Ecto neural progenitor cell (in vitro differentiated cells): Measurements from ENCODE around the gene TMEM176A.
A peak's percentile ranks its signal among the peaks of the same experiment; 100 is the strongest.
"Not testable (repeated sequence)": the region's sequence is repeated elsewhere in the genome, so short reads cannot be mapped to it uniquely, and the experiment has no call there.

Experiments
- DNase-seq: peaks from one replicate; pipeline ENCODE4 v3.0.0-alpha.2; 2018; ENCODE audit warnings: low spot score

TMEM176A gene, protein sequence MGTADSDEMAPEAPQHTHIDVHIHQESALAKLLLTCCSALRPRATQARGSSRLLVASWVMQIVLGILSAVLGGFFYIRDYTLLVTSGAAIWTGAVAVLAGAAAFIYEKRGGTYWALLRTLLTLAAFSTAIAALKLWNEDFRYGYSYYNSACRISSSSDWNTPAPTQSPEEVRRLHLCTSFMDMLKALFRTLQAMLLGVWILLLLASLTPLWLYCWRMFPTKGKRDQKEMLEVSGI

DNA sequence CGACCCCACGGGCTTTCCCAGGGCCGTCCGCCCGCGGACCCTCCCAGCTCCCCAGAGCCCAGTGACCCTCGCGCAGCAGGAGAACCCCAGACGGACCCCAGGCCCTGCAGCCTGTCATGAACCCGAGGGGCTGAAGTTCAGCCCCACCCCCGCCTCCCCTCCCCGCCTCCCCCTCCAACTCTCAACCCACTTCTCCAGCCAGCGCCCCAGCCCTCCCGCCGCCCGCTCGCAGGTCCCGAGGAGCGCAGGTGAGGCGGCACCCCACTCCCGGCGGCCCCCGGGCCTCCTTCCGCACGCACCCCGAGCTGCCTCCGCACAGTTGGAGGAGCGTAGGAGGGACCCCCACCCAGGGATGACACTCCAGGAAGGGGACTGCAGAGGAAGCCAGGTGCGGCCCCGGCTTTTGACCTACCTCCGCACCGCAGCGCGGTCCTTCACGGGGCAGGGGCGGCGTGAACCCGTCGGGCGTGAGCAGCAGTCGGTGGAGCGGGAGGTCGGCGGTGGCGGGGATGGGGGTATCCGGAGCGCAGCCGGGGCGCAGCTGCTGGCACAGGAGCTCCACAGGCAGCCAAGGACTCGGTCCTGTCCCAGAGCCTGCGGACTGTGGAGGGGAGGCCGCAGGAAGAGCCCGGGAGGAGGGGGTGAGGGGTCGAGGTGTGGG is at the start of gene TMEM176A:
Gene TMEM176A, plus strand, starts transcription at position 189 of the 661 bp plus-strand sequence. CDS start 782 bp downstream, outside the sequence.
- DNase-seq = no peak

DNA sequence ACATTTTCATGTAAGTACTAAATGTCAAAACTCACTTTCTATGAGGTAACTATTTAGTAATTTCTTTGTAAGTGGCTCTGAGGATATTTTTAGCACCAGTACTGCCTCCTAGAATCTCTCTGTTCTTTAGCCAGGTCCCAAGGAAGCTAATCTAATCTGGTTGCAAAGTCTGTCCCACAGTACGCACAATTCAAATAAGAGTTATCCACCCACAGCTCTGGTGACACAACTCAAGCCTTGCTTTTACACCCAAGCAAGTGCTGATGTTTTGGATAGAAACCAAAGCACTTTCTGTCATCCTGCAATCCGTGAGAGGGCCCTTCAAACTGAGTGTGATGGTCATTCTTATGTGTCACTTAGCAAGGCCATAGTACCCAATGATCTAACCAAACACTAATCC is 48.9 kb upstream of the TMEM176A start:
- no peak for DNase-seq

DNA sequence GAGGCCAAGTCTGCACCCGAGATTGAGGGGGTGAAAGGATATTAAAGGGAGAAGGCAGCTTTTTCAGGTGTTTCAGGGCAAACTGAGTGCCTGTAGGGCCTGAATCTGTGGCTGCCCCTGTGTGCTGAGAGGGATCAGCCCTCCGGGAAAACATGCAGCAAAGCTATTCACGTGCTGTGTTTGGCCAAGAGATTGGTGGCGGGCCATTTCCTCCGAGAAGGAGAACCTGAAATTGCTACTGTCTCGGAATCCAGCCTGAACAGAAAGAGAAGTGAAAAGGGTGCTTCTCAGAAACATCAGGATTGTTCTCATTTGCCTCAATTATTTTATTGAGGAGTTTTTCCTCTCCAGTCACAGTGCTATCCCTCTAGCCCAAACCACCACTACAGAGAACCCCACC is 47.3 kb upstream of the TMEM176A start:
- DNase-seq = no peak

DNA sequence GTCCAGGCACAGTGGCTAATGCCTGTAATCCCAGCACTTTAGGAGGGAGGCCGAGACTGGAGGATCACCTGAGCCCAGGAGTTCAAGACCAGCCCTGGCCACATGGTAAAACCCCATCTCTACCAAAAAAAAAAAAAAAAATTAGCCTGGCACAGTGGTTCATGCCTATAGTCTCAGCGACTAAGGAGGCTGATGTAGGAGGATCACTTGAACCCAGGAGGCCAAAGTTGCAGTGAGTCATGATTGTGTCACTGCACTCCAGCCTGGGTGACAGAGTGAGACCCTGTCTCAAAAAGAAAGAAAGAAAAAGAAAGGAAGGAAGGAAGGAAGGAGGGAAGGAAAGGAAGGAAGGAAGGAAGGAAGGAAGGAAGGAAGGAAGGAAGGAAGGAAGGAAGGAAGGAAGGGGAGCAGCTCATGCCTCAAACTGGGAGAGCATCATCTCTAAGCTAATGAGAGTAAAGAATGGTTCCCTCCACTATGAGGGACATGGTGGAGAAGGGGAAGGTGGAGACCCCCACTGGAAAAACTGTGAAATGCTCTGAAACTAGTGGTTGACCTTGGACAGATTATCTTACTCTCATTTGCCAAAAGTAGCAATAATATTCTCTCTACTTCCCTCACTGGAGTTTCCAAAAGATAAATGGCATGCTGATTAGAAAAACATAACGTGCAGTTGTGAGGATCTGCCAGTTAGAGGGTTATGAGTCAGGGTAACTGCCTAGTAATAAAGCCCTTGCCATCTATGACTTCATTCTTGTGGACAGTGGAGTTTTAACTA is 46.6 kb upstream of the TMEM176A start:
- DNase-seq = no peak

DNA sequence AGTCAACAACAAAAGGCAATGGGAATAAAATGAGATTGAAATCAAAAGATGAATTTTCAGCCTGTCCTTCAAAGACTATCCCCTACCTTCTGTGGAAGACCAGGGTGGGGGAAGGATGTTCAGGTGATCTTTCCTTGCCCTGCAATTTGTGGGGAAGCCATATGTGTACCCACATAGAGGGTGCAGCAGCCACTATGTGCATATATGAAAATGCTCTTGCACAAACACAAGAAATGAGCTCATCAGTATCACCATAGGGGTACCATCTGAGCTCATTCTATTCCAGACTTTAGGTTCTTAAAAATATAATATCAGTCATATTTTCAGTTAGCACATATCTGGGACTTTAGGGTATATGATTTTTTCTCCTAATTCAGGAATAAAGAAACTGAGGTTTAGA is 45.6 kb upstream of the TMEM176A start:
- DNase-seq = no peak

DNA sequence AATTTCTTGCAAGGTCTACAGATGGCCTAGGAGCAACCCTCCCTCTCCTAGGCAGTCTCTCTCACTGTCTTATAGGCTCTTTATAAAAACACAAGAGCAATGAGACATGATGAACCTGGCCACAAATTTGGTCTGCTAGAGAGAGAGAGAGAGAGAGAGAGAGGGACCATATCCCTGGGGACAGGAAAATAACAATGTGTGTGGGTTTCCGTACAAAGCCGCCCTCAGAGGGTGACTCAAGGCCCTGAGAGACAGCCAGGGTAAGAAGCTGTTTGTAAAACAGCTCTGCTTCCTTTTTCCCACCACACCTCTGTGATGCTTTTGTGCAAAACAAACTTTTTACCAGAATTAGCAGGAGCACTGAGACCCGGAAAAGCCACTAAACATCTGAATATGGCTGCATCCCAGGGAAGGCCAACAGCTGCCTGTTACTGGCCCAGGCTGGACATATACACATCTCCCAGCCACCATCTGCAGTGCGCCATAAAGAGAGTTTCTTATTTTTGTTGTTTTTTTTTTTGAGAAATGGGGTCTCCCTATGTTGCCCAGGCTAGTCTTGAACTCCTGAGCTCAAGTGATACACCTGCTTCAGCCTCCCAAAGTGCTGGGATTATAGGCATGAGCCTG is 45.0 kb upstream of the TMEM176A start:
- DNase-seq = no peak

DNA sequence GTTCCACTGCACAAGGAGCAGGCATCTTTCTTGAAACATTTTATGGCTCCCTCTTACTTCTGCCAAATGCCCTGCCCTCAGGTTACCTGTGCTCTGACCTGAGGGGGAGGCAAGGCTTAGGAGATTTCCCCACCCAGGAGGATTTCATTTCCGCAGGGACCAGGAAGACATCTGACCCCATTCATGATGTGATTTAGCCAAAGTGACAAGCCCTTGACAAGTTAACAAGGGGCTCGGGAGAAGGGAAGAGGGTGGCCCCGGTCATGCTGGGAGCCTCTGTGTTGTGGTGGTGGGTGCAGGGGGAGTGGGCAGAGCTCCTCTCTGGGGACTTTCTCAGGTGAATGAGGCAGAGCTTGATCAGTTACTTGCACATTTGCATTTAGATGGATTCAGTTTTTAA is 44.4 kb upstream of the TMEM176A start:
- DNase-seq = no peak

DNA sequence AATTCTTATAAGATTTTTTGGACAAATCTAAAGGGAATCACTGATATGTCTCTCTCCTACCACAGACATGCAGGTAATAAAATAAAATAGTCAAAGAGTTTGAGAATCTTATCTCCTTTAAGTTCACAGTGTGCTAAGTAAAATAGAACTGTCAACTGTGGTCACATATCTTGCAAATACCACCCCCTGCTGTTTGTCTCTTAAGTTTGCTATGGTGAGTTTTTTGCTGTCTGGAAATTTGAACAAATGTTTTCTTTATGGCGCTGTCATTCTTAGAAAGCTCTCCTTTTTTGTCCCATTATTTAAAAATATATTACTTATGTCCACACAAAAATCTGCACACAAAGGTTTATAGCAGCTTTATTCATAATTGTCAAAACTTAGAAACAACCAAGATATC is 43.7 kb upstream of the TMEM176A start:
- no peak for DNase-seq

DNA sequence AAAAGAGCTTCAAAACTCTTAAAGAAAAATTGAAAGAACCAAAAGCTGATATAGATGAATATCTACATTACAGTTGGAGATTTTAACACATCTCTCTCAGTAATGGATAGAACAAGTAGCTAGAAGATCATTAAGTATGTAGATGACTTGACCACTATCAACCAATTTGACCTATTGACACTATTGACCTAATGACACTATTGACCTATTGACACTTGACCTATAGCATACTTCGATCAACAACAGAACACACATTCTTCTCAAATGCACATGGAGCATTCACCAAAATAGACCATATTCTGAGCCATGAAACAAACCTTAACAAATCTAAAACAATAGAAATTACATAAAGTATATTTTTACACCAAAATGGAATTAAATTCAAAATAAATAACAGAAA is 41.1 kb upstream of the TMEM176A start:
- no peak for DNase-seq

DNA sequence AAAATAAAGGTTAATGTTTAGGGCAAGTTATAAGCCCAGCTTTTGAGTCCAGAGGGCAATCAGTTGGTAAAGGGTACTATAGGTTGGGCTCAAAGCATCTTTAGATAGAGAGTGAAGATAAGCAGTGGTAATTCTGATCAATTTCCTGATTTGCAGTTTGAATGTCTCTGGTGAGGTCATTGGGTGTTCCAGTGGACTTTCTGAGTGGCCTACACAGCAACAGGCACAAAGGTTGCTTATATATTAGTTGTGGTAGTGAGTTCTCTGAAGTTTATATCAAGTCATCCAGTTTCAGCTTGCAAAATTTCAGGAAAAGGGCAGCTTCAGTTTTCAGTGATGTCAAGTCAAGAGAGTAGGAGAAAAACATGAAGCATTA is 34.2 kb upstream of the TMEM176A start:
- no peak for DNase-seq

DNA sequence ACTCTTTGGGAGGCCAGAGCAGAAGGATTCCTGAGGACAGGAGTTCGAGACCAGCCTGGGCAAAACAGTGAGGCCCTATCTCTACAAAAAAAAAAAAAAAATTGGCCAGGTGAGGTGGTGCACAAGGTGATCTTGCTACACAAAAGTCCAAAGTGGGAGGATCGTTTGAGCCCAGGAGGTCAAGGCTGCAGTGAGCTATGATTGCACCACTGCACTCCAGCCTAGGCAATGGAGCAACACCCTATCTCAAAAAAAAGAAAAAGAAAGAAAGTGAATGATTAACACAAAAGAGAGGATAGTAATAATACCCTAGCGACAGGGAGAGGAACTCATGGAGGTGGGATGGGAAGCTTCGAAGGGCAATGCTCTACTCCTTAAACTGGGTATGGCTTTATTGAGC is 30.8 kb upstream of the TMEM176A start:
- DNase-seq = no peak

DNA sequence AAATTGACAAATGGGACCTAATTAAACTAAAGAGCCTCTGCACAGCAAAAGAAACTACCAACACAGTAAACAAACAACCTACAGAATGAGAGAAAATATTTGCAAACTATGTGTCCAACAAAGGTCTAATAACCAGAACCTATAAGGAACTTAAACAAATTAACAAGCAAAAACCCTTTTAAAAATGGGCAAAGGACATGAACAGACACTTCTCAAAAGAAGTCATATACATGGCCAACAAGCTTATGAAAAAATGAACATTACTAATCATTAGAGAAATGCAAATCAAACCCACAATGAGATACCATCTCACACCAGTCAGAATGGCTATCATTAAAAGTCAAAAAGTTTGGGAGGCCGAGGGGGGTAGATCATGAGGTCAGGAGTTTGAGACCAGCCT is 26.4 kb upstream of the TMEM176A start:
- not testable (repeated sequence) for DNase-seq

DNA sequence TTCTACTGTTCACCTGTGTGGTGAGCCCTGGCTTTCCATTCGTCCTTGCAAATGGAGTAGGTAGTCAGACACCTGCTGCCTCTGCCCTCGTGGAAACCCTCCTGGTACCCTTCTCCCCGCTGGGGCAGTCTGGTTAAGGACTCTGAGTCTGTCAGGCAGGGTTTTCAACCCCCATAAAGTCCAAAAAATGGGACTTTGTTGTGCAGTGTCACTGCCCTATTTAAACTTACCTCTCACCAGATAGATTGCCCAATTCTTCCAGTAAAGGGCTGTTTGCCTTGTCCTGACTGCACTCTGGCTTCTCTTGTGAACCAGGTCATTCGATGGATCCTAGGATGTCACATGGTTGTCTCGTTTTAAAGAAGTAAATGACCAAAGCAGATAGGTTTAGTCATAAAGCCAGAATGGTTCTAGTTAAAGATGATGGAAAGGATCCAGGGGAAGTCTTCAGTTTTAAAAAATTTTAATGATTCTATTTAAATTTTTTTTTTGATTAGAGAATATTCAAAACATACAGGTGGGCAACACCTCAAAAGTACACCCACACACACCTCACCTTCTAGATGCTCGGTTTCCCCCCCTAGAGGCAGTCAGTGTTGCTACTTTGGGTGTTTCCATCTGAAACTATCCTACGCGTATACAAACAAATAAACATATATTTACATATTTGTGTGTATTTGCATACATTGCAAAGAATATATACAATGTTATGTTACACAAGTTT is 22.4 kb upstream of the TMEM176A start:
- DNase-seq = no peak

DNA sequence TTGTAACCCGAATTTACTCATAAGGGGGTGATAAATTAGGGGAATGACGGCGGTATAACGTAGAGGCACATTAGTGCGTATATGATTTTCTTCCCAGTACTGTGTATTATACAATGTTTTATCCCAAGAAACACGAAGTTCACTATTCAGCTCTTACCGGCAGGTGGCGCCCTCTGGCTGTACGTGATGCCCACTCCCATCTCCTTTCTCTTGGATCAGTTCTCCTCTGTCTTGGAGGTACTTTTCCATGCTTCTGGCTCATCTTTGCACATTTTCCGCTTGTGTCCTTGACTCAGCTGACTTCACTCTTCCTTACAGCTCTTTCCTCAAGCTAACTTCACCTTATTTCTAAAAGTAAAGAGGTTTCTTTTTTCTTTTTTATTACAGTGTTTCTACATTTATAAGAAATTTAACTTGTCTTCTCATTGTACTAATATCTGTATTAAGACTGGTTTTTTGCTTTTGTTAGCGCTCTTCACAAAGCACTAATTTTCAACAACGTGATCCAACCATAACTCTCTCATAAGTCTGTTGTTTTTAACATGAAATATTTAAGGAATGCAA is 21.7 kb upstream of the TMEM176A start:
- DNase-seq = peak; percentile 83

DNA sequence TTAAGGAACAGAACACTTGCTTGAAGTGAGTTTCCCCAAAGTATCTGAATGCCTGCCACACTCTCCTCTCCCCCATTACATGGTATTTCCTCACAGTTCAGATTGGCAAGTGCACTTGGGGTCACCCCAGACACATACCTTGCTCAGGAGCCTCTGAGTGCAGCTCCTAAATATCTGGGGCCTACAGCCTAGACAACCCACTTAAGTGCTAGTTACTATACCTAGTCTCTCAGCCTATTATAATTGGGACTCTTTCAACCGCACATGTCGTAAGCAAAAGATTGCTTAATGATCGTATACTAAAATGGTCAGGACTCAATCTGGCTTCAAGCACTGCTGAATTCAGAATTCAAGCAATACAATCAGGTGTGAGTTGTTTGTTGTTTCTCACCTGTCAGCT is 20.3 kb upstream of the TMEM176A start:
- DNase-seq = no peak

DNA sequence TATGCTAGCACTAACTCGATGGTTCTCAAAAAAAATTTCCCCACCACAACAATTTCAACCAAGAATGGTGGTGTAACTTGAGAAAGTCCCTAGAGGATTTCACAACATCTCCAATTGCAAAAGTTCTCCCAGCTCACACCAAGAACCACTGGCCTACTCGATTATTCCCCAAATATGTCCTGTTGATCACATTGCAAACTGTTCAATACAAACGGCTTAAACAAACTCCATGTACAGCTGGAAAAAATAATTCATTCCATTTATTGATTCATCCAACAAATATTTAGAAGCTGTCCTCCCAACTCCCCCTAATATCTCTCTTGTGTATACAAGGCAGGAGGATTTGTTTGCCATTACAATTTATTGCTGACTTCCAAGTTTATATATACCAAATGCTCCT is 19.5 kb upstream of the TMEM176A start:
- no peak for DNase-seq

DNA sequence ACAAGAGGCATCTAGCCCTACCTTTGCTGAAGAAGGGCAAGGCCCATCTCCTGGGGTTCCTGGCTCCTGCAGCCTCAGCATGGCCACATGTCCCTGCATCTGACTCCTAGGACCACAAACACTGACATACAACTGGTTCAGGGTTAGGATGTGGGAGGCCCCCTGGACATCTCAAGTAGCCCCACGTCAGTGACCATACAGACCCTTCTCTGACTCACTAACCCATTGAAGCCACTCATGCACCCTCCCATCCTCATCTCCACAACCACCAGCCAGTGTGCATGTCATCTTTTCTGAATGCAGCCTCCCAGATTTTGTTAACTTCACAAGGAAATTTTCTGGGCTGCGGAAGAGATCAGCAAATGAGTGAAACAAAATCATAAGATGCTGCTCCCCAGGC is 18.6 kb upstream of the TMEM176A start:
- DNase-seq = no peak

DNA sequence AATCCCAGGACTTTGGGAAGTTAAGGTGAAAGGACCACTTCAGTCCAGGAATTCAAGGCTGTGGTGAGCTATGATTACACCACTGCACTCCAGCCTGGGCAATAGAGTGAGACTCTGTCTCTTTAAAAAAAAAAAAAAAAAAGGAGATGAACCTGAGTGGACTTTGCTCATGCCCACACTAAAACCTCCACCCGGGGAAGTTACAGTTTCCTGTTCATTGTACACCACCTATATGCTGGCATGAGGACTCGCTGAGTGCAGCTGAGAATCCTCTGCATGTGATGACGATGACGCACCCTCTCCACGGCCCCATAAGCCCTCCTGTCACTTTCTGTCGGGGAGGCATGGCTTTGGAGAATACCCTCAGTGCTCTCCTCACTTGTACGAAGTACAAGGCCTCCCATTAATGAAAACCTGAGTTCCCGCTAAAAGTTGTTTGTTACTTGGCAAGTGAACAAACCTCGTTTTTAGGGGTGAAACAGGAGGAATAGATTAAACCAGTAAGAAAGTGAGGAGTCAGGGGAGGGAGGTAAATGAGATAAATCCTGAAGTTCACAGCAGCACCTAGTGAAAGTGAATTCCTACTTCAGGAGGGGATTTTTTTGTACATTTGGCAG is 16.3 kb upstream of the TMEM176A start:
- DNase-seq = no peak

DNA sequence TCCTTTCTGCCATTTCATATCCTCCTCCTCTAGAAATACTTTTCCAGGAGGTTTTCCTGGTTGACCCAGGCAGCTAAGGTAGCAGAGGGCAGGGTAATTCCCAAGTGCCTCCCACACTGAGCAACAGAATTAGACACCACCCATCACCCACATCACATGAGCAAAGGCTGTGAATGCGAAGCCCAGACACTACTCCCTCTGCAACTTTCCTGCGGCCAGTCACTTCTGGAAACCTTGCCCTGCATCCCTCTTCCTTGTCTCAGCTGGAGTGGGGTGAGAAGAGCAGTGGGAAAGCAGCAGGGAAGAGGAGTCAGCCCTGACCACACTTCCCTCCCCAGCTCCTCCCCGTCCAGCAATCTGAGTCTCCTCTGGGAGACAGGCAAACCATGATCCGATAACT is 15.6 kb upstream of the TMEM176A start:
- no peak for DNase-seq

DNA sequence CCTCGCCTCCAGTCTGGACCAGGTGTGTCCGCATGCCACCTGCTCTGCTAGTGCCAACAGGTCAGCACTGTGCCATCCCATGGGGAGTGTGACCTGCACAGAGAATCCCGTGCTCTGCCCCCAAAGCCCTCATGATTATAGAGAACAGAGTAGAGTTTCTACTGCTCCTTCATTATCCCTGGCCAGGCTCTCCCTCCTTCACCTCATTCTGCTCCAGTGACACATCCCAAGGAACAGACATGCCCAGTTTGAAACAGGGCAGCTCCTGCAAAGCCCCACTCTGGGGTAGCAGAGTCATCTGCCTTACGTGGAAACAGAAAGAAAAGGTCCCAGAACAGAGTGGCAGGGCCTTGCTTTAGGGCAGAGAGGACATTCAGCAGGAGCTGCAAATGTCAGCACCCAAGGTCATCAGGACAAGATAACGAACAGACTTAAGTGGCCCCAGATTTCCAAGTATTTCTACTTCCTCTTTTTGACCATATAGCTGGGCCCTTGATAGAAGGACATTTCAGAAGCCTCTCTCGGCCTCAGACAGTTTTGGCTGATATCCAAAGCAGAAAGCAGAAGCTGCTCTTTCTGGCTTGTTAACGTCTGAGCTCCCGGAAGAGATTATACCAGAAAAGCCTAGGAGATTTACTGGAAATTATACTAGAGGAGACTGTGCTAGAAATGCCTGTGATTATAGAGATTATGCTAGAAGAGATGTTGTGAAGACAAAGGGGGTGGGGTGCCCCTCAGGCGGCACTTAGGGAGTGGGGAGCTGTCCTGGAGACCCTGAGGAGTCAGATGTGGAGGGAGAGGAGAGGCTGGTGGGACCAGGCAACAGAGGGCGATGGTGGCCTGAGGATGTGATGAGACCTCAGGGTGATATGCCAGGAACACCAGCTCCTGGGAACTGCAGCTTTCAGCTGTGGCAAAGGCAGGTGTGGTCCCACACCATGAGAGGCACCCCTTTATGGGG is 13.0 kb upstream of the TMEM176A start:
- no peak for DNase-seq
